ENCODE results near the gene DTL.
A peak's percentile ranks its signal among the peaks of the same experiment; 100 is the strongest.
"Not testable (repeated sequence)": the region's sequence is repeated elsewhere in the genome, so short reads cannot be mapped to it uniquely, and the experiment has no call there.

Gene DTL

GRCh38 chr1:212035123-212035834, at the start of gene DTL, which contains the start of gene INTS7:
Gene DTL (plus strand): TSS chr1:212035748. CDS start chr1:212035891, 143 bp downstream.
Gene INTS7 (minus strand): TSS chr1:212035557. CDS start chr1:212035437, 120 bp downstream.
- peak; percentile 99 for DNase-seq

- DNase-seq = no peak
Observed at GRCh38 chr1:211986628-211987254, 48.8 kb upstream of the DTL start.

GRCh38 chr1:211991695-211992094, 43.9 kb upstream of the DTL start:
- no peak for DNase-seq

GRCh38 chr1:211997426-211997825, 38.1 kb upstream of the DTL start:
- DNase-seq = not testable (repeated sequence)

- DNase-seq = no peak
Observed at GRCh38 chr1:212002536-212002935, 33.0 kb upstream of the DTL start.

GRCh38 chr1:212004895-212005608, 30.5 kb upstream of the DTL start:
- no peak for DNase-seq

GRCh38 chr1:212007178-212007577, 28.4 kb upstream of the DTL start:
- DNase-seq = no peak

- DNase-seq = no peak
Observed at GRCh38 chr1:212007886-212008285, 27.7 kb upstream of the DTL start.

- no peak for DNase-seq
Observed at GRCh38 chr1:212009561-212009960, 26.0 kb upstream of the DTL start.

GRCh38 chr1:212010004-212010403, 25.5 kb upstream of the DTL start:
- DNase-seq = no peak

- DNase-seq = peak; percentile 75
Observed at GRCh38 chr1:212012034-212012740, 23.4 kb upstream of the DTL start.

- no peak for DNase-seq
Observed at GRCh38 chr1:212013672-212014071, 21.9 kb upstream of the DTL start.

GRCh38 chr1:212020975-212021374, 14.6 kb upstream of the DTL start:
- DNase-seq = no peak

GRCh38 chr1:212021563-212021962, 14.0 kb upstream of the DTL start:
- no peak for DNase-seq

GRCh38 chr1:212022908-212023307, 12.6 kb upstream of the DTL start:
- not testable (repeated sequence) for DNase-seq

GRCh38 chr1:212024469-212025149, 10.9 kb upstream of the DTL start:
- no peak for DNase-seq

GRCh38 chr1:212027727-212028126, 7.8 kb upstream of the DTL start:
- not testable (repeated sequence) for DNase-seq

GRCh38 chr1:212030936-212031528, 4.5 kb upstream of the DTL start:
- no peak for DNase-seq

GRCh38 chr1:212034516-212035122, 929 bp upstream of the DTL start:
- DNase-seq = no peak

- DNase-seq = no peak
Observed at GRCh38 chr1:212035835-212036605, 472 bp downstream of the DTL start.

- no peak for DNase-seq
Observed at GRCh38 chr1:212037900-212038299, 2.4 kb downstream of the DTL start.
